Transverse colon (tissue), 4 donors: ENCODE data around the gene NCF4. TPM values are rescaled to one million over a fixed set of nuclear protein-coding genes. Genes with fewer than 3 reads are reported as not detected.

Experiments
- DNase-seq: peaks from one replicate; pipeline ENCODE4 v3.0.0-alpha.2; 2019
- H3K27ac ChIP-seq, 4 donors: fragments of 200-600 bp; sonication (generic); 2 replicates each; pipeline ENCODE4 v1.5.1; 2016 to 2018; ENCODE audit warnings: inconsistent platforms in 4 of 4
- H3K27me3 ChIP-seq: fragments of 200-600 bp; sonication (generic); 2 replicates; pipeline ENCODE4 v1.5.1; 2017; ENCODE audit warnings: inconsistent platforms
- H3K36me3 ChIP-seq, 4 donors: fragments of 200-600 bp; sonication (generic); 2 replicates each; pipeline ENCODE4 v1.5.1; 2017 to 2019; ENCODE audit warnings: inconsistent platforms in 4 of 4
- H3K4me1 ChIP-seq, 4 donors: fragments of 200-600 bp; sonication (generic); 2 replicates each; pipeline ENCODE4 v1.5.1; 2017 to 2020; ENCODE audit warnings: inconsistent platforms in 4 of 4
- H3K4me3 ChIP-seq, 4 donors: fragments of 200-600 bp; sonication (generic); 1 replicate in 1 of 4; 2 replicates in 3 of 4; pipeline versions ENCODE4 v1.5.1 to v1.6.1; 2017 to 2019; ENCODE audit warnings: inconsistent platforms in 4 of 4
- H3K9me3 ChIP-seq, 2 donors: fragments of 200-600 bp; sonication (generic); 2 replicates each; pipeline ENCODE4 v1.5.1; 2017 to 2019; ENCODE audit warnings: inconsistent platforms in 2 of 2
- CTCF ChIP-seq, 5 experiments: fragments of 200-600 bp in 3 of 5; fragments of 450-650 bp in 2 of 5; sonication (generic) in 3 of 5; IDR thresholded peaks; 1 replicate in 2 of 5; 2 replicates in 3 of 5; pipeline ENCODE4 v1.5.1; 2016 to 2017; ENCODE audit warnings: antibody characterized with exemption in 5 of 5, inconsistent platforms in 3 of 5, mild to moderate bottlenecking in 2 of 5, moderate library complexity in 1 of 5
- EP300 ChIP-seq: sonication (generic); formaldehyde crosslinking; IDR thresholded peaks from one replicate; pipeline ENCODE4 v1.6.1; 2017; ENCODE audit warnings: antibody characterized with exemption, low read depth
- POLR2A ChIP-seq: fragments of 450-650 bp; IDR thresholded peaks from one replicate; pipeline ENCODE4 v1.6.1; 2016; ENCODE audit warnings: antibody characterized with exemption, mild to moderate bottlenecking, moderate library complexity
- POLR2AphosphoS5 ChIP-seq, 3 donors: sonication (generic); formaldehyde crosslinking; IDR thresholded peaks; one replicate each; pipeline ENCODE4 v1.6.1; 2016; ENCODE audit warnings: antibody characterized with exemption in 3 of 3
- WGBS, 2 donors: methylation state at CpG; one replicate each; pipeline ENCODE4 v1.1.5; 2018; ENCODE audit warnings: low coverage in 1 of 2; 5-methylcytosine and 5-hydroxymethylcytosine counted together
- in situ Hi-C, 4 donors: fragments of 200-750 bp; cut with MboI; loops; one replicate each; pipeline versions ENCODE4 v1.15.0 to v1.15.1; 2017; ENCODE audit warnings: low sequenced_read_pairs in 3 of 4, low pct_ligation_motif_present in 1 of 4, low pct_unique_long_range_greater_than_20kb in 1 of 4
- intact Hi-C: fragments of 100-400 bp; cut with DNase I; formaldehyde crosslinking; loops from one replicate; pipeline ENCODE4 v1.15.1; 2023; ENCODE audit warnings: low total_unique reads
- total RNA-seq, 4 donors: library from RNA; depleted of rRNA; stranded (reverse); fragments of >200 nt; gene quantifications; one replicate each; pipeline ENCODE4 v1.1.0, GENCODE V29; 2016

Gene NCF4
- total RNA-seq, 4 donors from 2014 or later = 9.4 to 98.7 (median 23.5) TPM

- in situ Hi-C loops (no loop called here), intact Hi-C loops (no loop called here)
- no peak for DNase-seq
- TF ChIP-seq CTCF (IDR thresholded peaks at IDR 0.05) = no peak
- TF ChIP-seq EP300 = no peak
- TF ChIP-seq POLR2A = no peak
- no peak for TF ChIP-seq POLR2AphosphoS5 (IDR thresholded peaks at IDR 0.05)
- H3K9me3 ChIP-seq = no peaks in the 10 kb centered on the region
- H3K27me3 ChIP-seq = no peaks in the 10 kb centered on the region
- H3K4me3 ChIP-seq = no peak overlapping the region
- WGBS, 2 donors = 74 to 83% methylated on average over 4 to 7 of the region's 7 CpGs
- no peak overlapping the region for H3K27ac ChIP-seq
- H3K36me3 ChIP-seq = no peaks in the 10 kb centered on the region
- H3K4me1 ChIP-seq = peaks cover 0 to 3% (median 0%) of the 10 kb centered on the region in 4 donors
Measured at GRCh38 chr22:36907253-36908195, 46.7 kb downstream of the NCF4 start.

- in situ Hi-C loops (no loop called here), intact Hi-C loops (no loop called here)
- no peak for DNase-seq
- H3K4me3 ChIP-seq = no peak overlapping the region
- no peaks in the 10 kb centered on the region for H3K36me3 ChIP-seq
- H3K27me3 ChIP-seq = no peaks in the 10 kb centered on the region
- TF ChIP-seq EP300 (no peak), POLR2AphosphoS5 (IDR thresholded peaks at IDR 0.05) (no peak), CTCF (IDR thresholded peaks at IDR 0.05) (no peak), POLR2A (no peak)
- H3K27ac ChIP-seq = no peak overlapping the region
- H3K9me3 ChIP-seq = no peaks in the 10 kb centered on the region
- H3K4me1 ChIP-seq = peaks cover 0 to 3% (median 0%) of the 10 kb centered on the region in 4 donors
Measured at GRCh38 chr22:36910461-36910860, 49.7 kb downstream of the NCF4 start.

GRCh38 chr22:36911887-36912661, 51.3 kb downstream of the NCF4 start:
- TF ChIP-seq CTCF (IDR thresholded peaks at IDR 0.05) (no peak), POLR2AphosphoS5 (IDR thresholded peaks at IDR 0.05) (no peak), EP300 (no peak), POLR2A (no peak)
- peak overlapping the region in 1 of 4 donors; percentile 56 for H3K27ac ChIP-seq
- no peaks in the 10 kb centered on the region for H3K27me3 ChIP-seq
- intact Hi-C loops (no loop called here), in situ Hi-C loops (no loop called here)
- H3K4me3 ChIP-seq = no peak overlapping the region
- no peak for DNase-seq
- WGBS, 2 donors = 55 to 79% methylated on average over 8 to 13 of the region's 13 CpGs
- H3K36me3 ChIP-seq = no peaks in the 10 kb centered on the region
- peaks cover 0 to 3% (median 0%) of the 10 kb centered on the region in 4 donors for H3K4me1 ChIP-seq
- H3K9me3 ChIP-seq = no peaks in the 10 kb centered on the region

- Histone ChIP-seq H3K4me3 (no peak overlapping the region), H3K27me3 (no peaks in the 10 kb centered on the region), H3K4me1 (peaks cover 0 to 3% (median 0%) of the 10 kb centered on the region in 4 donors), H3K36me3 (no peaks in the 10 kb centered on the region), H3K27ac (peak overlapping the region; percentile 56 to 73 (median 73)), H3K9me3 (no peaks in the 10 kb centered on the region)
- in situ Hi-C loops = no loop called here
- TF ChIP-seq POLR2AphosphoS5 (IDR thresholded peaks at IDR 0.05) (no peak), CTCF (IDR thresholded peaks at IDR 0.05) (no peak), EP300 (no peak), POLR2A (no peak)
- intact Hi-C loops = no loop called here
- DNase-seq = no peak
- 72 to 80% methylated on average over 4 to 8 of the region's 8 CpGs for WGBS, 2 donors
Measured at GRCh38 chr22:36912694-36913426, 52.1 kb downstream of the NCF4 start.
